GM21447 (cell line): ENCODE data around the gene CENPM.
A peak's percentile ranks its signal among the peaks of the same experiment; 100 is the strongest.
"Not testable (repeated sequence)": the region's sequence is repeated elsewhere in the genome, so short reads cannot be mapped to it uniquely, and the experiment has no call there.

Source experiments
- ATAC-seq: cut with Tn5 transposase; IDR thresholded peaks from one replicate; pipeline ENCODE4 v1.9.1; 2021; ENCODE audit not compliant: unreplicated experiment

Gene CENPM

DNA sequence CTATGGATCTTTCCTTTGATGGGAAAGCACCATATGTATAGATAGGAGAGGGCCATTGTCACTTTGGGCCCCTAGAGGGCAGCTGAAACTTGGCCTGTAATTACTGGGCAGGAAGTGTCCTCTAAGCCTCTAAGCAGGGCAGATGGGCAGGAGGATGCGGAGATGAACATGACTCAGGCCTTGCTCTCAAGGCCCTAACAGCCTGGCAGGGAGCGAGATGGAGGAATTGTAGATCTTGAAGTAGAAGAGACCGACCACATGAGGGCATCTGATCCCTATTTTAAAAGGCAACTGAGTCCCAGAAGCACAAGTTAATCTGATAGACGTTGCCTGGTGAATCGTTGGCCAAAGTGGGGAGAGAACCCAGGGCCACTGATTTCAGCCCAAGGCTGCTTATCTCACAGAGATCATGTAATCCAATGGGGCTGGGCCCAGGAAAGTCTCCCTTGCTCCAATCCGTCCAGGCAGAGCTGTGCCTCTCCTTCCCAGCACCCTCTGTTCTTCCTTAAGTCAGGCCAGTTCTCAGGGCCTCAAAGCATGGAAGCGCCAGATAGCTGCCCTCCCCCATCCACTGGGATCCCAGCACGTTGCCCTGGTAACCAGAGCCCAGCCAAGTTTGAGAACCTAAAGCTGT, 19.8 kb upstream of the CENPM start:
- no peak for ATAC-seq

- ATAC-seq: no peak
Observed at GRCh38 chr22:41966225-41966606, 19.3 kb upstream of the CENPM start.

DNA sequence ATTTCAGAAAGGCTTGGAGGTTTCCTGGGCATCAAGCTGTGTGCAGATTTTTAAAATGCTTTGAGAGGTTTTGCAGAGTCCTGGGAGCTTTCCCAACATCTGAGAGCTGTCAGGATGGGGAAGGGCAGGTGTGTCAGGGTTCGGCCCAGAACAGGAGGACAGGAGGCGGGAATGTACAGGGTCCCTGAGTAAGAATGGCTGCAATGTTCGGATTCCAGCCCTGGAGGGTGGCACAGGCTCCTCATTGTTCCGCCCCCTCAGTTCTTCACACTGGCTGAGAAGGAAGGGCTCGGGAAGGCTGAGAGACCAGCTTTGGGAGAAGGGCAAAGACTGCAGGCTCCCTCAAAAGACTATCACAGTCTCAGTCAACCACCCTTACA, 17.1 kb upstream of the CENPM start:
- ATAC-seq: no peak

- ATAC-seq: no peak
Observed at GRCh38 chr22:41963453-41964111, 16.6 kb upstream of the CENPM start.

DNA sequence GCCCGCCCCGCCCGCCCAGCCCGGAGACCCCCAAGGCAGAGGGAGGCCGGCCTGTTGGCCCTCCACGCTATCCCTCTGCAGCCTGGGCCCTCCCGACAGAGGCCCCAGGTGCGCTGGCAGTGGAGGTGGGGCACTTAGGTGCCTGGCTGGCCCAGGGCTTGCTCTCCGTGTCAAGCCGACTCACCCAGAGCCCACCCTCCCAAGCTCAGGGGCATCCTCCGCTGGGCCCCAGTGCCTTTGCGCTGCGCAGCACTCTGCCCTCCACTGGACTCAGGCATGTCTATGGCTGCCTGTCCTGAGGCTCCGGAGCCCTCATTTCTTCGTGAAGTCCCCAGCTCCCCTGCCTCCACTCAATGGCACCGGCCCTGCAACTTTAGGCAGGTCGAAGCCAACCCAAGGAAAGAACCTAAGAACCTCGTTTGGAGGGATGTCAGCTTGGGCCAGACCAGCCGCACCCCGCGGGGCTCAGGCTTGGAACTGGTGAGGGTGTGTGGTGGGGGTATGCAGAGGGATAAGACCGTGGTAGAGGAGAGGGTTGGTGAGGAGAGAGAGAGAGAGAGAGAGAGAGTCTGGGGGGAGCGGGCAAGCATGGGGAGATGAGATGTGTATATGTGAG, 11.1 kb upstream of the CENPM start:
- ATAC-seq: no peak

- no peak for ATAC-seq
Observed at GRCh38 chr22:41952713-41953112, 5.8 kb upstream of the CENPM start.

DNA sequence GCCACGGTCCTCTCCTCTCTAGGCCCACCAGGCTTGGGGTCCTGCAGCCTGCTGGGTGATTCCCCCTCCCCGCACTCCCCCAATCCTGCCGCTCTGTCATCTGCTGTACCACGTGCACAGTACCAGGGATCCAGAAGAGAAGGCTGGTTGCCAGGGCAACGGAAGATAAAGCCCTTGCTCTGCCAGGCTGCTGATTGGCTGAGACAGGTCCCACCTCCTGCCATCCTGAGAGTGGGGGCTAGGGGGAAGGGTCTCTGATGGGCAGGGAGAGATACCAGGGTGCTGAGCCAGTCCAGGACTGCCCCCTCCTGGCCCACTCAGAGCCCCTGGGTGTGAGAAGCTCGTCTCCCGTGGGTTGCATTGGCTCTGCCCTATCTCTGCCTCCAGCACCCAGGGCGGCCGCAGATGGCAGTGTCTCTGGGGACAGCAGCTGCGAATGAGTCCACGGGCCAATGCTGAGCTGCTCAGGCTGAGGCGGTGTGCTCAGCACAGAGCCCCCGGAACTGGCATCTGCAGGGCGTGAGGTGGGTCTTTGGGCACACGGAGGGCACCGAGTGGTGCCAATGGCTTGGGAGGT, 5.0 kb upstream of the CENPM start, which contains the start of gene SMIM45:
Gene SMIM45 (plus strand): TSS at position 253 of the 577 bp plus-strand sequence.
- no peak for ATAC-seq

- ATAC-seq: no peak
Observed at GRCh38 chr22:41949297-41949965, 2.5 kb upstream of the CENPM start.

- ATAC-seq: not testable (repeated sequence)
Observed at GRCh38 chr22:41948928-41949296, 2.0 kb upstream of the CENPM start.

DNA sequence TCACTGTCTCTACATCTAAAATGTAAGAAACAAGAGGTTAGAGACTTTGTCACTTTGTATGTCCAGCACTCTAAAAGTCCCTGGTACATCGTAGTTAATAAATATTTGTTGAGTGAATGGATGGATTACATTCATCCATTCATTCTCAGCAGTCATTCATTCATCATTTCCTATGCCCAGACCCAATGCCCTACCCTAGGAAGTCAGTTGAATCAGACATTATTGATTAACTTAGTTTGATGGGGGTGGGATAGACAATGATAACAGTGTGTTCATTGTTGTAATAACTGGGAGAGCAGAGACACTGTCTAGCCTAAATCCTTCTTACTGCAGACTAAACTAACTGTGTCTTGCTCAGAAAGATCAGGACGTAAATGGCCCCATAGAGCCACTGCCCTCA, 1.2 kb upstream of the CENPM start:
- no peak for ATAC-seq

DNA sequence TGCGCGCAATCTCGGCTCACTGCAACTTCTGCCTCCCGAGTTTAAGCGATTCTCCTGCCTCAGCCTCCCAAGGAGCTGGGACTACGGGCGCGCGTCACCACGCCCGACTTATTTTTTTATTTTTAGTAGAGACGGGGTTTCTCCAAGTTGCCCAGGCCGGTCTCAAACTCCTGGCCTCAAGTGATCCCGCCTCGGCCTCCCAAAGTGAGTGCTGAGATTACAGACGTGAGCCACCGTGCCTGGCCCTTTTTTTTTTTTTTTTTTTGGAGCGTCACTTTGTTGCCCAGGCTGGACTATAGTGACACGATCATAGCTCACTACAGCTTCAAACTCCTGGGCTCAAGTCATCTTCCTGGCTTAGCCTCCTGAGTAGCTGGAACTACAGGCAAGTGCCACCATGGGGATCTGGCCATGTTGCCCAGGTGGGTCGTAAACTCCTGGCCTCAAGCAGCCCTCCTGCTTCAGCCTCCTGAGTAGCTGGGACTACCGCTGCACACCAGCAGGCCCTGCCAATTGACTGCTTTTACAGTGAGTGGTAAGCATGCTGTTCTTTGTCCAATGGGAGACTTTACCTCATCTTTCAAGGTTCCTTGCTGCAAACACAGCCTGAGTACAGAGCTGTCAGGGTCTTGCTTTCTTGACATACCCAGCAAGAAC, 600 bp upstream of the CENPM start:
- ATAC-seq: no peak

DNA sequence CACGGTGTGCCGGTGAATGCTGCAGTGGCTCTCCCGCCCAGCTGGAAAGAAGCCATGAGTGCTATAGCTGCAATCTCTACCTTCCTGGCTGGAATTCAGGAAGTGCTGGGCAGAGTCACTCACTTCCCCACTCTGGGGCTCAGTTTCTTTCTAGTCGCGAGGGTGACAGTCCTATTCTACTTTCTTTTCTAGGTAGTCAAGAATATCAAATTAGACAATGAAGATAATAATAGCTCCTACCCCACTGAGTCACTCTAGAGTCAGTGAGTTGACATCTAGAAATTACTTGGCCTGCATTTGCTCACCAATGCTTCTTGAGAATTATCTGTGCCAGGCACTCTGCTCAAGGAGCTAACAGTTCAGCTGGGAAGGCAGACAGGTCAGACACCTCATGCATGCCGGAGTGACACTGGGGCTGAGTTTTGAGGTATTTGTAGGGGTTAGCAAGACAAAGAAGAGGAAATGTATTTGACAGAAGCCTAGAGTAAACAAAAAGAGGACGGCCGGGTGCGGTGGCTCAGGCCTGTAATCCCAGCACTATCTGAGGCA, 3.2 kb downstream of the CENPM start:
- ATAC-seq: no peak

- ATAC-seq: peak; percentile 36
Observed at GRCh38 chr22:41940832-41941765, 5.9 kb downstream of the CENPM start.

- ATAC-seq: peak; percentile 62
Observed at GRCh38 chr22:41939981-41940831, 6.7 kb downstream of the CENPM start.

- ATAC-seq: no peak
Observed at GRCh38 chr22:41936894-41937169, 10.1 kb downstream of the CENPM start.

DNA sequence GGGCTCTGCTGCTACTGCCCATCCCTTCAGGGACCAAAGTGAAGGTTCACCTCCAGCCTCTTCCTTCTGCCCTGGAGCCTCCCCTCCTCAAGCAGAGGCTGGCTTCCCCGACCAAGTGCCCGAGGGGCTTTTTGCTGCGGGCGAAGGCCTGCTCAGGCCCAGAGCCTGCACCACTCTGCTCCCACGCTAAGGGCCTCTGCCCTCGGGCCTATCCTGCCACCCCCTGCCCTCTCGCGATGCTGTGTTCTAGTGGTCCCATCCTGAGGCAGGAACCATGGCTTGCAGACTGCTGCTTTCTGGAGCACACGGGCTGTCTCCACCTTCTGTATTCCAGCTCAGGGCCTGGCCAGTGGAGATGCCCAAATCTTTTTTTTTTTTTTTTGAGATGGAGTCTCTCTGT, 11.4 kb downstream of the CENPM start:
- ATAC-seq: no peak

GRCh38 chr22:41935015-41935351, 12.0 kb downstream of the CENPM start:
- ATAC-seq: no peak

DNA sequence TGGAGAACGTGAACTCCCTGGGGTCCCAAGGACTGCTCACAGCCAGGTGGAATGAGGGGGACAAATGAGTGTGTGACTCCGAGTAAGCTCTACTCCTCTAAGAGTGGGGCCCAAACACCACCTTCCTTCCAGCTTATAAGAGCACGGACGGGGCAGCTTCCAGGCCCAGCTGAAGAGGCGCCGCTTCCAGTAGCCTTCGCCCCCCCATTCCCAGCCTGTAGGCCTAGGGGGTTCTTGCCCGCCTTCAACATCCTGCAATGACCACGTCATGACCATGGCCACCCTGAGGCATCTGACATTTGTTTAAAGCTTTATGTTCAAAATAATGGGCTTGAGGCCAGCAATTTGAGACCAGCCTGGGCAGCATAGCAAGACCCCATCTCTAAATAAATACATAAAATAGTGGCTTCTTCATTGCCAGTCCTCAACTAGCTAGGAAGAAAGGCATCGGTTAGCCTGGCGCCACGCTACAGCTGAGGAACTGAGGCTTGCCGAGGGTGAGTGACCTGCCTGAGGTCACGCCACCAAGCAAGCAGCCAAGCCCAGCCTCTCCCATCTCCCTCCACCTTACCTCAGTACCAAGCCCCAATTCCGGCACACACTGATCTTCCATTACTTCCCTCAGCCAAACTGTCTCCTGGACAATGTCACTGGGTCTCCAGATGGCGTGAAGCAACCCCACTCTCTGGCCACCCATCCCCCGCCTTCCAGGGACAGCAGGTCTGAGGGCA, 12.5 kb downstream of the CENPM start:
- ATAC-seq: no peak
